Thyroid gland (tissue), 4 donors: Measurements from ENCODE around the gene DNER.

Experiments used
- POLR2A ChIP-seq, 2 donors: fragments of 450-650 bp; IDR thresholded peaks; one replicate each; pipeline ENCODE4 v1.6.1; 2017; ENCODE audit warnings: antibody characterized with exemption in 2 of 2, mild to moderate bottlenecking in 2 of 2, moderate library complexity in 1 of 2
- TF ChIP-seq, protein P1 (sequence below), 6 experiments: fragments of 200-600 bp in 3 of 6; fragments of 450-650 bp in 3 of 6; sonication (generic) in 3 of 6; IDR thresholded peaks; one replicate each; pipeline ENCODE4 v1.5.1; 2016 to 2019; ENCODE audit warnings: antibody characterized with exemption in 6 of 6, mild to moderate bottlenecking in 2 of 6, inconsistent platforms in 1 of 6, moderate library complexity in 1 of 6

DNA sequence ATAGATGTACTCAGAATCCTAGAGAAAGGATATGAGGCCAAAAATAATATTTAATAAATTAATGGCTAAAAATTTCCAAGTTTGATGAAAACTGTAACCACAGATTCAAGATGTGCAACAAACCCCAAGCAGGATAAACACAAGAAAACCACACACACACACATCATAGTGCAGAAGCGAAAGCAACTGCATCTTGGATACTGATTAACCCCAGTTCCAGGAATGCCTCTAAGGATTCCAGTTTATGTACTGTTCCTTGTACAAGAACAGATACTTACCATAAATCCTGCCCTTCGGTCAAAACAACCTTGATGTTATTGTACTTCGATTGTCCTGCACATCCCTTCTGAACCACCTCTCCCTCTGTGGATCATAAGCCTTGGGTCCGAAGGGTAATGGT lies 320.4 kb downstream of the DNER start:
- TF ChIP-seq, protein P1, sequence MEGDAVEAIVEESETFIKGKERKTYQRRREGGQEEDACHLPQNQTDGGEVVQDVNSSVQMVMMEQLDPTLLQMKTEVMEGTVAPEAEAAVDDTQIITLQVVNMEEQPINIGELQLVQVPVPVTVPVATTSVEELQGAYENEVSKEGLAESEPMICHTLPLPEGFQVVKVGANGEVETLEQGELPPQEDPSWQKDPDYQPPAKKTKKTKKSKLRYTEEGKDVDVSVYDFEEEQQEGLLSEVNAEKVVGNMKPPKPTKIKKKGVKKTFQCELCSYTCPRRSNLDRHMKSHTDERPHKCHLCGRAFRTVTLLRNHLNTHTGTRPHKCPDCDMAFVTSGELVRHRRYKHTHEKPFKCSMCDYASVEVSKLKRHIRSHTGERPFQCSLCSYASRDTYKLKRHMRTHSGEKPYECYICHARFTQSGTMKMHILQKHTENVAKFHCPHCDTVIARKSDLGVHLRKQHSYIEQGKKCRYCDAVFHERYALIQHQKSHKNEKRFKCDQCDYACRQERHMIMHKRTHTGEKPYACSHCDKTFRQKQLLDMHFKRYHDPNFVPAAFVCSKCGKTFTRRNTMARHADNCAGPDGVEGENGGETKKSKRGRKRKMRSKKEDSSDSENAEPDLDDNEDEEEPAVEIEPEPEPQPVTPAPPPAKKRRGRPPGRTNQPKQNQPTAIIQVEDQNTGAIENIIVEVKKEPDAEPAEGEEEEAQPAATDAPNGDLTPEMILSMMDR (IDR thresholded peaks at IDR 0.05) = no peak
- no peak for TF ChIP-seq POLR2A (IDR thresholded peaks at IDR 0.05)
